NCI-H446 treated with DMSO at 0.1 percent for 48 hours (cell line): ENCODE data around the gene RNF151.

Experiments used
- DNase-seq: peaks from one replicate; lab custom pipeline; 2025; lab: John Stamatoyannopoulos, UW

The RNF151 gene

DNA sequence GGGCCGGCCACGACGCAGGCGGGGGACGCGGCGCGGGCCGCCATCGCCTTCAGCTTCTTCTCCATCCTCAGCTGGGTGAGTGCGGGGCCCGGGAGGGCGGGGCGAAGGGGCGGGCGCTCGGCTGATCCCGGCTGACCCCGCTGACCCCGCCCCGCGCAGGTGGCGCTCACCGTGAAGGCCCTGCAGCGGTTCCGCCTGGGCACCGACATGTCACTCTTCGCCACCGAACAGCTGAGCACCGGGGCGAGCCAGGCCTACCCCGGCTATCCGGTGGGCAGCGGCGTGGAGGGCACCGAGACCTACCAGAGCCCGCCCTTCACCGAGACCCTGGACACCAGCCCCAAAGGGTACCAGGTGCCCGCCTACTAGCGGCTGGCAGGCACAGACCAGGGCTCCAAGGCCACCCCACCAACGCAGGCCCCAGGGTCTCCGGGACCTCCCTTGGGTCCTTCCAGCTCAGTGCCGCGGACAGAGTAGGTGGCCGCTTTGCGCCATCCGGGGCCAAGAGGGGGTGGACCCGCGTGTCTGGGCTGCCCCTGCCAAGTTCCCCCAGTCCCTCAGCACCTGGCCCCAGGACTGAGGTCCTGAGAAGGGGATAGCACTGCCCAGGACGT lies 26.2 kb downstream of the RNF151 start:
- no peak for DNase-seq

DNA sequence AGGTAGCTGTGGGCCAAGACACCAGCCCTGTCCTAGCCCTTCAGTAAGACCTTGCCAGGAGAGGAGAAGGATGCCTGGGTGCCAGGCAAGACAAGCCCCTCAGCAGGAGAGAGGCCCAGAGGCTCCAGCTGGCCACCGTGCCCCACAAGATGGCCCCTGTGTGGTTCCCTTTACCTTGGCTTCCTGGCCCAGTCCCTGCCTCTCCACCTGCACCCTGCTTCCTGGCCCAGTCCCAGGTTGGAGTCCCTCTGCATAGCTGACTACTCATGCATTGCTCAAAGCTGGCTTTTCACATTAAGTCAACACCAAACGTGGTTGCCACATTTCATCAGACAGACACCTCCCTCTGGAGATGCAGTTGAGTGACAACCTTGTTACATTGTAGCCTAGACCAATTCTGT lies 27.1 kb downstream of the RNF151 start:
- no peak for DNase-seq

DNA sequence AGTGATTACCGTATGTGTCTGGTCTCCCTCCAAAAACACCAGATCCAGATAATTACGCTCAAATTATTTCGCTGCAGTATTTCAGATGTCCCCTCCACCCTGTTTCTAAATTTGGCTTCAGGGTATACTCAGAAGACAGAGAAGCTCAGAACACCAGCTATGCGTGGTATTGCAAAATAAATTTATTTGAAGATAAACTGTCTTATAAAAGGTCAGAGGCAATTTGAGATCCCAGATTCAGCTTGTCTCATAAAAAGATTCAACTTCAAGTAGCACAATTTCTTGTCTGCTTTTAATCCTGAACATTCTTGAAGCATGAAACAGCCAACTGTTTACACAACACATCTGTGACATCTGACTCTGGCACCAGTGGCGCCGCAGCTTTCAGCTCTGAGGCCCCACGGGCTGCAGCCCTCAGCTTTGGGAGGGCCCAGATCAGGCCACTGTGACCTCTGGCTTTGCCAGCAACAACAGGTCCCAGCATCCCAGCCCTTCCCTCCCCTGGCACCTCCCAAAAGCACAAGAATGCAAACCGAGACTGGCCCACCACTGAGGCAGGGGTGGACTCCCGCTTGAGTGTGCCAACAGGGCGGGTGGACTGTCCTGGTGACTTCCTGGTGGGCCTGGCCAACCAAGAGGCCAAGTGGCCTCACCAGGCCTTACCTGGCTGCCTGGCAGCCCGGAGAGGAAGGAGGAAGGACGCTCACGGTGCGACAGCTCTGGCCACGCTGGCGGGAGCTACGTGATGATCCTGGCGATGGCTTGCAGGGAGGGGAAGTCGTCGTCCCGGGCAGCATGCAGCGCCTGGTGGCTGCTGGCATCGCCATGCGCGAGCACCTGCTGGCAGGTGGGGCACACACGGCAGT lies 31.1 kb downstream of the RNF151 start:
- no peak for DNase-seq

DNA sequence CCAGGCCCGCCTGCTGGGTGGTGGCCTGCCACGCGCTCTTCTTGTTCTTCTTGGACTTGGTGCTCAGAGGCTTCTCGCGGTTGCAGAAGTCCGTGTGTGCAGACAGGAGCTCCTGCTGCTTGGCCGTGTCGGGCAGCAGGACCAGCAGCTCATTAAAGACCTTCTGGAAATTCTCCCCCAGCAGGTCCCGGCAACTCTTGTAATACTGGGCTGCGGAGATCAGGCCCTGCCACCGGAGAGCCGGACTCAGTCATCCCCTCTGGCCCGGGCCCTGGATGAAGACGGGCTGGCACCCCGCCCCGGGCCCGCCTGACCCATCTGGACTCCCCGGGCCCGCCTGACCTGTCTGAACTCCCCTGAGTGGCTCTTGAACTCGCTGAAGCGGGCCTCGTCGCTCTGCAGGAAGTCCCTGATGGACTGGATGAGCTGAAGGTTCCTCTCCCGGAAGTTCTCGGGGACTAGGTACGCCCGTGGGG lies 31.7 kb downstream of the RNF151 start:
- no peak for DNase-seq

DNA sequence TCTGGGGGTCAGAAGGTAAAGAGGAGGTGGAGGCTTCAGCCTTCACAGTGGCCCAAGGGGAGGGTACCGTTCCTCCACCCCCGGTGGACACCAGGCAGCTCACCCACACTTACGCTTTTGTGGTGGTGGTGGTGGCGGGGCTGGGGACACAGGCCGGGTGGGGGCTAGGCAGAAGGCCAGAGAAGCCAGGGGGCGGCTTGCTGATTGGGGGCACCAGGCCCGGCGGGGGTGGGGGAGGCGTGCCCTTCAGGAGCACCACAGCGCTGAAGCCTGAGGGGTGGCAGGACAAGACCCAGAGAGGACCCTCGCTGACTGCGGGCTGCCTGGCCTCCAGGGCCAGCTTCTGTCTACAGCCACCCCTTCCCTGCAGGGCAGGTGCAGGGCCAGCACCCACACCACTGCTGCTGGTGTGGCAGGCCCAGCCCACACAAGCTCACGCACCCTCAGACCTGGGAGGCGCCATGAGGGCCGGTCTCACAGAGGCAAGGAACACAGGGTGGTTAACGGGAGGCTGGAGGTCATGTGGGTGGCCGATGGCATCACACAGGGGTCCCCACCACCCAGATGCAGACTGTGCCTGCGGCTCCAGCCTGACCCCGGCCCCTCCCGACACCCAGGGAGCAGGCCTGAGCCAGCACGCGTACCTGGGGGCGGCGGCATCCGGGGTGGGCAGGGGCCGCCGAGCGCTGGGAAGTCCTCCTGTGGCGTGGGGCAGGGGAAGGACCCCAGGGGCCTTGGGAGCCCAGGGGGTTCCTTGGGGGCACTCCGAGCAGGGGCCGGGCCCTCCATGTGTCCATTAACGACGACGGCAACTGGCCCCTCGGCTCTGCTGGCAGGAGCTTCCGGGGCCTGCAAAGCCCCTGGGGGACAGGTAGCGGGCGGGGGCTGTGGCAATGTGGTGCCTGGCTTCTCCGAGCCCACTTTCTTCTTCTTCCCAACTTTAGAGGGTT lies 32.5 kb downstream of the RNF151 start:
- no peak for DNase-seq

DNA sequence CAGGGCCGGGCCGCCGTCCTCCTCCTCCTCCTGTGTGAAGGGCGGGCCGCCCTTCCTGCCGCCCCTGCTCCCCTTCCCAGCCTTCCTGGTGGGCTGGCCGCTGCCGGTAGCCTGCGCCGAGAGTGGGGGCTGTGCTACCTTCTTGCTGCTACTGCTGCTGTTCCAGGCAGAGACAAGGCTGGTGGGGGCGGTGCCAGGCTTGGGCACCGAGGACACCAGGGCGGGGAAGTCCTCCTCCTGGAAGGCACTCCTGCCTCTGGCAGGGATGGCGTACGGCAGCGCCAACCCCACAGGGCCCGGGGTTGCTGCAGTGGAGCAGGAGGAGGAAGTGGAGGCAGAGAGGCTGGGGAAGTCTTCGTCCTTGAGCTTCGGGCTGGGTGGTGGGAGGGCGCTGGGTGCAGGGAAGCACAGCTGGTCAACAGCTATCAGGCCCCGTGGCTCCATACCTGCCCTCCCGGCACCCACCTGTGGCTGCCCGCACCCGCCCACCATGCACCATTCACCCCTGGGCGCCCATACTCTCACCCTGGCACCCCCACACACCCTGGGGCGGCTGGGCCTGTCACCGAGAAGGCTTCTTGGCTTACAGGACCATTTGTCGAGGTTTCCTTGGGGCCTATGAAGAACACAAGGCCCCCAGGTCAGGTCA lies 33.3 kb downstream of the RNF151 start:
- no peak for DNase-seq

DNA sequence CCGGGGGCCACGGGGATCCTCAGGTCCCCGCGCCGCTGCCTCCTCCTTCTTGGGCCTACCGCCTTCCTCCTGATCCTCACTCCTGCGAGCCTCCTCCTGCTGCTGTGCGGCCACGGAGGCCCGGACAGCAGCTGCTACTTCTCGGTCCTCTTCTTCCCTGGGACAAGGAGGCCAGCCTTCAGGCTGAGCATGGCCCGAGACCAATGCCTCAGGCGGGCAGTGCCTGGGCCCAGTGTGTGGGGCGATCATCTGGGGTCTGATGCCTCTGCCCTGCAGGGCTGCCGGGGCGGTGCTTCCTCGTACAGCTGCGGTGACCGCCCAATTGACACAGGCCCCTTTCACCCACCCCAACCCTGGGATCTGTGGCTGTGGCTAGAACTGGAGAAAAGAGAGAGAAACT lies 34.4 kb downstream of the RNF151 start:
- DNase-seq, result no peak

DNA sequence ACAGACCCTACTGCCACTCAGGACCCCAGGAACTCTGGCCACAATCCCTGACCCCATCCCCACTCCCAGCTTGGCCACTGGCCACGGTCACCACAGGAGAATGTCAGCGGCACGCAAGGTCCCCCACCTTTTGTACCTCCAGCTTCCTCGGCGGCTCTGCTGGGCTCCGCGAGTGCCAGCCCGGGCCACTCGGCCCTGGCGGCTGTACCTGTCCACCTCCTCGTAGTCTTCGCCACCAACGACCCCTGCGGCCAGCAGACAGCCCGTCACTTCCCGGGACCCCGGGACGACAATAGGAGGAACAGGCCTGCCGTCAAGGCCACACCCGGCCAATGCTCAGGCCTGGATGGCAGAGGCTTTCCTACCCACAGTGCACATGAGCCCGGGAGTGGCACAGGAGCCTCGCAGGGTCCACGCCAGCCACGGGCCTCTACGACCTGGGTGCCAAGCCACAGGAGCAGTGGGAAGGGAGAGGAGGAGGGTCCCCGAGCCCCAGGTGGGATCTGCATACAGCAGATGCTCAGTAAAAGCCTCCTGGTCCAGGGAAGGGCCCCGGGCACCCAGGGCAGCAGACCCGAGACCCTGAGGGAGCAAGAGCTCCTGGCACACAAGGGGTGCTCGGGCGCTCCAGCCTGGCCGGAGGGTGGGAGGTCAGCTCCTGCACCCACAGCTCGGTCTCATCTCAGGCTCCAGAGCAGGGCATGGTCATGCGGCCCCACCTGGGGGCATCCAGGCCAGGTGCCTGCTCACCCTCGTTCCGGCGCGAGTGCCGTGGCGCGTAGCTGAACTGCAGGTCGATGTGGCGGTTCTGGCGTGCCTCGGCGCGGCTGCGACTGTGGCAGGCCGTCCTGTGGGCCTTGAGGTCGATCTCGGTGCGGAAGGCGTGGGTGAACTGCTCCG lies 35.0 kb downstream of the RNF151 start:
- no peak for DNase-seq

DNA sequence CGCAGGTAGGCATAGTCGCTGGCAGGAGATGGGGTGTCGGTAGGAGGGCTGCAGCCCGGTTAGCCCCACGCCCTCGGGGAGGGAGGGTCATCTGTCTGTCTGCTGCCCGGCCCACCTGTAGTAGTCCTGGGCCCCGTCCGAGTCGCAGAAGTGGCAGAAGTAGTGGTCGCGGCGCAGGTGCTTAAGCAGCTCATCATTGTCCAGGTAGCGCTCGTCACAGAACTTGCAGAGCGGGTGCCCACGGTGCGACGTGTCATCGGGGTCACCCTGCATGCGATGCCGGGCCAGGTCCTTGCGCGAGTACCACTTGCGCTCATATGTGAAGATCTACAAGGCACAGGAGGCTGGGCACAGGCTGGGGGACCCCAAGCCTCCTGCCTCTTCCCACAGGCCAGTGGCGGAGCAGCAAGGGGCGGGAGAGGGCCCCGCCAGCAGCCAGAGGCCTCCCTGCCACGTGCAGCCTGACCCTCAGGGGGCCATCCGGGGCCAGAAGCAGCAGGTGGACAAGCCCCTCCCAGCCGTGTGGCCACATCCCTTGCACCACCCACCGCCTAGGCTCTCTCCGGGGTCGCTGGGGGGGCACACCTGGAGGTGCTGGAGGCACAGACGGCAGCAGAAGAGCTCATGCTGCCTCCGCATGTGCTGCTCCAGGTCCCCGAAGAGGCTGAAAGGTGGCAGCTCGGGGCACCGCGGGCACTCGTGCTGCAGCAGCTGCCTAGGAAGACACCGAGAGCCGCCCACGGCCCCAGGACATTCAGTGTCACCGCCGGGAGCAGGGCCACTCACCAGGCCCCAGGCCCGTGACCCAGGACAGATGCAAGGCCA lies 36.0 kb downstream of the RNF151 start:
- no peak for DNase-seq

DNA sequence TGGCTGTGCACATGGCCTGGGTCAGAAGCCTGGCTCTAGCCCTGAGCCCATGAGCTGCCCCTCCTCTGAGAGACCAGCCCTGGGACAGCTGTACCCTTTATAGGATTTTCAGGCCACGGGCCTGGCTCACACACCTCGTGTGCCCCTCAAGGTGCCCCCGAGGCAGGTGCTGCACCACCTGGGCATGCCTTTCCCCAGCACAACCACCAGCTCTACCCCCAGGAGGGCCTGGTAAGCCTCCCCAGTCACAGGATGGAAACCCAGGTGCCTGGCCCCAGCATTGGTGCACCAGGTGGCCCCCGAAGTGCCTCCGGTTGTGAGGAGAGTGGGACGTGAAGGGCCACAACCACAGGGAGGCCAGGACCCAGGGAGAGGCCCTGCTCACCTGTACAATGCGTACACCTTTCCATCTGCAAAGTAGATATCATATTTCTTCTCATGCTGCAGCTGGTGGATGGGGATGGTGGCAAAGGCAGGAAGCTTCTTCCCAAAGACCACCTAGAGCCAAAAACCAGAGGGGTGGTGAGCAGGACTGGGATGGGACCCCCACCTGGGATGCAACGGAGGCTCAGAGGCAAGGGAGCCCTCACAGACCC lies 36.7 kb downstream of the RNF151 start:
- DNase-seq, result no peak

DNA sequence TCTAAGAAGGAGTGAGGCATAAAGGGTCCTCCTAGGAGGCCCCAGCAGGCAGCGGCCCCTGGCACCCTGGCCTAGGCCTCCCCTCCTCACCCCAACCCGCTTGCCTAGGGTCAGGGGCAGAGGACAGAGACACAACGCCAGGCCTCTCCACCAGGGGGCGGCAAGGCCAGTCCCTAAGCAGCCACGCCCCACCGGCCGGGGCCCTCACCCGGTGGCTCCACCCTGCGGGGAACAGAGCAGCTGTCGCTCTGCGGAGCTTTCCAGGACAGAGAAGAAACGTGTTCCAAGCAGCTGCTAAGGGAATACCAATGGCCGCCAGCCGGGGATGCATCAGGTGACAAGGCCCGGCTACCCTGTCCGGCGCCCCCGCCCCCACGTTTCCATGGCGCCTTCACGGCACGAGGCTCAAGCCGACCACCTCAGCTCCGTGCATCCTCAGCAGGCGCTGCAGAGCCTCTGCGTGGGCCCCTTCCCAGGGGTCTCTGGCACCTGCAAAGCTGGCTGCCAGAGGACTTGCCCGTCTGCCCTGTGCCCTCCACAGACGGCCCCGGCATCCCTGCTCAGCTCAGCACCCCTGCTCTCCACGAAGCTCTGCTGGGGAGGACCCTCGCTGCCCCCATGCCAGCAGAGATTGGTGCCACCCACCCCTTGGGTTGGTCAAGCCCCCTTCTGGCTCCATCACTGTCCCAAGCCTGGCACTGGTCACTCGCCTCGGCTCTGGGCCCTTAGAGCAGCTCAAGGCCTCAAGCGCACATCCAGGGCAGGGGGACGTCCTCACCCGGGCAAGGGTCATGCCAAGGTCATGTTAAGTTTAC lies 37.4 kb downstream of the RNF151 start:
- peak; percentile 81 for DNase-seq

DNA sequence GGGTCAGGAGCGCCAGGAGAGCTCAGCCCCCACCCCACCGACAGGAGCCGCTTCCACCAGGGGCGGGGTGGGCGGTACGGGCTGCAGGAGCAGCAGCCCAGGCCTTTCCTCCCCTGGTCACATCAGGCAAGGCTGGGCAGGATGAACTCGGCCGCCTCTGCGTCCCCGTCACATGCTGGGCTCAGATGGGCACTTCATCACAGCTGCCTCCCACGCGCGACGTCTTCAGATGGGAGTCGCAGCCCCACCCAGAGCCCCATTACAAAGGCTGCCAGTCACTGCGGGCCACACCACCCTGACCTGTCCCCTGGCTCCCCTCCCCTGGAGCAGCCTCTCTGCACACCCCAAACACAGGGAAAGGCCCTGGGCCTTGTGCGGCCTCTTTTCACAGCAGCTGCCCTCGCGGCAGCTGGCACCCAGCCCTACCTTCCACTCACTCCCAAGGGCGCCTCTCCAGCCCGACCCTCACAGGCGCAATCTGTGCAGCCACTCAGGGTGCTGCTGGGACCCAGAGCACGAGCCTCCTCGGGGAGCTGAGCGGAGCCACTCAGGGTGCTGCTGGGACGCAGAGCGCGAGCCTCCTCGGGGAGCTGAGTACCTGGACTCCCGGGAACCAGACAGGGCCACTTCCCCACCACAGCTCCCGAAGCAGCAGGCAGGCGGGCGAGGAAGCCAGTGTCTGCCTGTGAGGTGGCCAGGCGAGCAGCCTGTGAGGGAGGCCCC lies 38.3 kb downstream of the RNF151 start:
- no peak for DNase-seq

DNA sequence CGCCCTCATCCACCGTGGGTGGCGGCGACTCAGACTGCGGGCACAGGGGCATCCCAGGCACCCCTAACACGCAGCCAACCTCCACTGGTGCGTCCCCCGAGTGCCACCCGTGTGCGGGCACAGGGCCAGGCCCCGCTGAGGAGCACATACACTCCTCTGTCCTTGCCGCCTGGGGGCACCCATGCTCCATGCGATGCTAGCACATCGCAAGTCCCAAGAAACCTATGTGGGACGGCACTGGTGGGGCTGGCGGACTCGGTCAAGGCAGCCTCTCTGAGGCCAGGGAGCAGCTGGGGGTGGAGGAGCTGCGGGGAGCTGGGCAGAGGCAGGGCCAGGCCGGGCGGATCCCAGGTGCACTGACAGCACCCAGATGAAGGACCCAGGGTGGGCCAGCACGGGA lies 39.0 kb downstream of the RNF151 start:
- DNase-seq, result no peak

DNA sequence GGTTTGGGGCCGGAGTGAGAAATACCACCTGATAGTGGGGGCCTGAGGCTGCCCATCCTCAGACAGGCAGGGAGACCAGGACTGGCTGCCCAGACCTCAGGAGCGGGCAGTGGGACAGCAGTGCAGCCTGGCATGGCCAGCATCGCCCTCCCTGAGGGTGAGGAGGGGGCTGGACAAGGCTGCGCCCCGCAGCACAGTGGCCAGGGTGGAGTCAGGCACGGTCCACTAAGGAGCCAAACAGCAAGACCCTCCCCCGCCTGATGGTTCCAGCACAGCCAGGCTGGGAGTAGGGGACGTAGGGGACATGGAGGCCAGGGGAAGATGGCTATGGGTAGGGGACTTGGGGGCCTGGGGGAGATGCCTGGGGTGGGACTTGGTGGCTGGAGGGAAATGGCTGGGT lies 39.7 kb downstream of the RNF151 start:
- no peak for DNase-seq

DNA sequence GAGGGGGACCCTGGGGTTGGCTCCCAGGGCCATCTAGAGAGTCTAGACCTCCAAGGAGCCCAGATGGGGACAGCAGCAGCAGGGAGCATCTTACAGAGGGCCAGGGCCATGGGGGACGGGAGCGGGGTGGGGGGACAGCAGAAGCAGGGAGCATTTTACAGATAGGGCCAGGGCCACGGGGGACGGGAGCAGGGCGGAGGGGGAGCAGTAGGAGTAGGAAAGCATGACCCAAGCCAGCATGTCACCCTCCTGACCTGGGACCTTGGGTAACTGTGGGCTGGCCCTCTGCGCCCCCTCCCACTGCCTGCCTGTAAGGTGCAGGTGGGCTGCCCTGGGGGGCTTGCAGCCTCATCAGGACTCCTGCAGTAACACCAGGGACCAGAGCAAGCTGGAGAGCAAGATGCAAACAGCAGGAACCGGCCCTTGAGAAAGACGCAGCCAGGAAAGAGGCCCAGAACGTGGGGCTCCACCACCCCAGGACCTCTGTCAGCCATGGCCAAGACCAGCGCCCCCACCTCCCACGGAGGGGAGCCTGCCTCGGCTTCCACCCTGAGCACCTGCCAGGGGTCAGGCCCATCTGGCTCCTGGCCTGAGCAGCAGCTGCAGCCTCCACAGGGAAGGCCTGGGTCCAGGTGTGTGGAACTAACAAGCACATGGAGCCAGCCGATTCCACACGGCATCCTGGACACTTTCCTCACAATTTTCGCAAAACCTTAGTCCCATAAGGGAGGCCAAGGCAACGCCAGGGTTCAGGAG lies 40.6 kb downstream of the RNF151 start:
- DNase-seq, result no peak

DNA sequence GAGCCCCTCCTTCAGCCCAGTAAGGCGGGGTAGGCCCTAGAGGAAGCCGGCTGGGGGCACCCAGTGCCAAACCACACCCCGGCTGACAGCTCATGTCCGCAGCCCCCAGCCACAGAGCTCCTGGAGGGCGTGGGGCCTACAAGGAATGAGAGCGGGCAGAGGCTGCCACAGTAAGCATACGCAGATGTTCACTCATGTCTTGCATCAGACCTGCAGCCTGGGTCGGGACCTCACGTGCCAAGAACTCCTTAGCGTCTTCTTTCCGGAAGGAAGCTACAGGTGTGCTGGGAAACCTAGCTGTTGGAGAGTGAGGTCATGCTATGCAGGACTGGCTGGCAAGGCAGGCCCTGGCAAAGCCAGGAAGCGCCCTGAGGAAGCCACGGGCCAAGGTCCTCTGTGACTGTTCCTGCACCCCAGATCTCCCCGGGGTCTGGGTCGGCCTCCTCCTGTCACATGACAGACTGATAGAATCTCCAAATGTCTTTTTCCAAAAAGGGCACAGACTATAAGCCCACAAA lies 41.4 kb downstream of the RNF151 start:
- DNase-seq, result no peak

DNA sequence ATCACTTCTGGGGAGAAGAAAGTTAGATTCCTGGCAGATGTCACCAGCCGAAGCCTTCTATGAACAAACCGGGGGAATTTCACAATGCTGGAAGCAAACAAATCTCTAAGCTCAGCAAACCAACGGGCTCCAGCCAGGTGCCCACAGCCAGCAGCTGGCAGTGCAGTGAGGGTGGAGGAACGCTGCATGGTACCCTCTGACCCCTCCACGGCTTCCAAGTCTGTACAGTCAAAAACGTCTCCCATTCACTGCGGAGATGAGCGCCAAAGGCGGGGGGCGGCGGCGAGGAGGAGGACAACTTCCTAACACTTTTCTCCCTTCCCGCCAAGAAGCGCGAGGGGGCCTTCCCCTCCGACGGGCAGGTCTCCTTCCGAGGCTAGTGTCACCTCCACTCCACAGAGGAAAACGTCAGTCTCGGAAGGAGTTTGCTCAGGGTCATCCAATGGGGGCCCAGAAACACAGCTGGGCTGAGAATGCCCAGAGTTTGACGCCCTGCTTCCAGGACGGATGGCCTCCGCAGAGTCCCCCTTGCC lies 42.0 kb downstream of the RNF151 start:
- DNase-seq, result no peak
